Uterus (tissue), 2 donors: Measurements from ENCODE around the gene KYAT1.

Experiments used
- CTCF ChIP-seq, 4 experiments: fragments of 200-600 bp in 2 of 4; fragments of 450-650 bp in 2 of 4; sonication (generic) in 2 of 4; IDR thresholded peaks; one replicate each; pipeline ENCODE4 v1.5.1; 2016 to 2019; ENCODE audit warnings: antibody characterized with exemption in 4 of 4, mild to moderate bottlenecking in 2 of 4, moderate library complexity in 1 of 4
- POLR2A ChIP-seq, 2 donors: fragments of 450-650 bp; IDR thresholded peaks; one replicate each; pipeline ENCODE4 v1.6.1; 2016; ENCODE audit warnings: antibody characterized with exemption in 2 of 2, mild to moderate bottlenecking in 1 of 2, moderate library complexity in 1 of 2

- TF ChIP-seq CTCF (IDR thresholded peaks at IDR 0.05) (no peak), POLR2A (IDR thresholded peaks at IDR 0.05) (no peak)
These were observed 24.2 kb upstream of the KYAT1 start for GRCh38 chr9:128905964-128906363.
